Measurements from ENCODE around the gene FMN2.
"Not testable (repeated sequence)": the region's sequence is repeated elsewhere in the genome, so short reads cannot be mapped to it uniquely, and the experiment has no call there.

Gene FMN2

DNA sequence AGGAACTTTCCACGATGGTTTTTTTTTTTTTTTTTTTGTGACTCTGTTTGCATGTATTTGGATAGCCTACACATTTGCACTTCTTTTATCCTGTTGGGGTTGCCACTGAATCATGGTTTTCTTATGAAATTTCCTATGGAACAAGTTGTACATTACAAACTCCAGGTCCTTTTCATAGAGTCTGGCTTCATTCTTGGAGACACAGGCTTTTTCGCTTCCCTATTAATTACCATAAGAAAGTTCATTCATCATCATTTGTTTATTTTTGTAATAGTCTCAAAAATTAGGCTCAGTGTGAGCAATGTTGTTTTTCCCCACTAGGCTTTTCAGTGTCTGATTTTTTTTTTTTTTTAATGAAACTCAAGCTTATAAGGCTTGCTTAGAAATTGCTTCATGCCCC lies 179.4 kb downstream of the FMN2 start:
- DNase-seq = no peak

DNA sequence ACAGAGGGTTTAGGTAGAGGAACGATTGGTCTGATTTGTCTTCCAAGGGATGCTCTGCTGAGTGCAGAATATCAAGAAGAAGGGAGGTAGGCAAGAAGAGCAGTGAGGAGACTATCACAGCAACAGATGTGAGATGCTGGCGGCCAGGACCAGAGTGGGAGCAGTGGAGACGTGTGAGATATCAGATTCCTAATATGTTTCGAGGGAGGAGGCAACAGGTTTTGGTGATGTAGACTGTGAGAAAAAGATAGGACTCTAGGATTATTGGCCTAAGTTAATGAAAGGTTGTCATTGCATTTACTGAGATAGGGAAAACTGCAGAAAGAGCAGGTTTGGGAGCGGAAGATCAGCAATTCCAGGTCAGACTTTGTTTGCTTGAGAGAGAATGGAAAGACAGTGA lies 182.9 kb downstream of the FMN2 start:
- DNase-seq = no peak

DNA sequence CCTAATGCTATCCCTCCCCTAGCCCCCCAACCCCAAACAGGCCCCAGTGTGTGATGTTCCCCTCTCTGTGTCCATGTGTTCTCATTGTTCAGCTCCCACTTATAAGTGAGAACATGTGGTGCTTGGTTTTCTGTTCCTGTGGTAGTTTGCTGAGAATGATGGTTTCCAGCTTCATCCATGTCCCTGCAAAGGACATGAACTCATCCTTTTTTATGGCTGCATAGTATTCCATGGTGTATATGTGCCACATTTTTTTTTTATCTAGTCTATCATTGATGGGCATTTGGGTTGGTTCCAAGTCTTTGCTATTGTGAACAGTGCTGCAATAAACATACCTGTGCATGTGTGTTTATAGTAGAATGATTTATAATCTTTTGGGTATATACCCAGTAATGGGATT lies 183.5 kb downstream of the FMN2 start:
- DNase-seq = not testable (repeated sequence)

DNA sequence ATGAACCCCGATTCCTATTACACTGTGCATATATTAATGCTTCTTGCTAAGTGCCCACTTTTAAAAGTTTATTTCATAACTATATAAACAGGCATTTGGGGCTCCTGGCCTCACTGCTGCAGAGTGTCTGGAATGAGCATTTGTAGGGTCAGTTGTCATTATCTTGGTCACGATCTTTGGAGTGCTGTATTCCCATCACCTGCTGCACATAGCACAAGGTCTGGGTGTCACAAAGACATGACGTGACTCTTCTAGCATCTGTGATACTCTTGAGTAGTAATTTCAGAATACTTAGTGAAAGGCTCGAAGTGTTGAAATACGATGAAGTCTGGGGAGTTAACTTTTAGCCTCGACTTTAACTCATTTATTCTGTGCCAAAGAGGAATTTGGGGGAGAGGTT lies 186.4 kb downstream of the FMN2 start:
- DNase-seq = no peak

DNA sequence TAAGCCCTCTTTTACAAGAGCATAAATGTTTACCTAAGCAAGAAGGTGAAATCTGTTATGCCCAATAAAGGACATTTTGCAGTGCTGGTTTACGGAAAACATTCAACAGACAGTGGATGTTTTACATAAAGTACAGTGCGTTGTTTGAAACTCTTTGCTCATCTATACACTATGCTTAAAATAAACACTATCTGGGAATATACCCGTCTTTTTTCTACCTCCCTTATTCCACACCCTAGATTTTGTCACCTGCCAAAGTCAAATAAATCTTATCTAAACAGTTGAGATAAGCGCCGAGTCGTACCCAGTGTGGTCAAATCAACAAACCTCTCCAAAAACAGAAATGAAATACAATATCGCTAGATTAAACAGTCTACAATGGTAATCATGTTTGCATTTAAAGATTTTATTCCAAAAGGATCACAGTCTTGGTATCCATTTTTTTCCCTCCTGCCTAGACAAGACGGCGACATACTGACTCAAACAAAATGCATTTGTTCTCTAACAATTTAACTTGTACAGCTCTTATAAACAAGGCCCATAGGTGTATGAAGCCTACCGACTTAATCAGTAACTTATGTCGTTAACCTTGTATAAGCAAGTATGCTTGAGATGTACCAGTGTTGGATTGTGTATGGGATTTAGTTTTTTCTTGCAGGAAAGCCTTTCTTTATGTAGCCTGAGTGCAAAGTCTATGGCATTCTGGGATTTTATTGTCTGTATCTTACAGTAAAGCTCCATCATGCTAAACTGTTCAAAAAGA lies 189.1 kb downstream of the FMN2 start:
- no peak for DNase-seq

DNA sequence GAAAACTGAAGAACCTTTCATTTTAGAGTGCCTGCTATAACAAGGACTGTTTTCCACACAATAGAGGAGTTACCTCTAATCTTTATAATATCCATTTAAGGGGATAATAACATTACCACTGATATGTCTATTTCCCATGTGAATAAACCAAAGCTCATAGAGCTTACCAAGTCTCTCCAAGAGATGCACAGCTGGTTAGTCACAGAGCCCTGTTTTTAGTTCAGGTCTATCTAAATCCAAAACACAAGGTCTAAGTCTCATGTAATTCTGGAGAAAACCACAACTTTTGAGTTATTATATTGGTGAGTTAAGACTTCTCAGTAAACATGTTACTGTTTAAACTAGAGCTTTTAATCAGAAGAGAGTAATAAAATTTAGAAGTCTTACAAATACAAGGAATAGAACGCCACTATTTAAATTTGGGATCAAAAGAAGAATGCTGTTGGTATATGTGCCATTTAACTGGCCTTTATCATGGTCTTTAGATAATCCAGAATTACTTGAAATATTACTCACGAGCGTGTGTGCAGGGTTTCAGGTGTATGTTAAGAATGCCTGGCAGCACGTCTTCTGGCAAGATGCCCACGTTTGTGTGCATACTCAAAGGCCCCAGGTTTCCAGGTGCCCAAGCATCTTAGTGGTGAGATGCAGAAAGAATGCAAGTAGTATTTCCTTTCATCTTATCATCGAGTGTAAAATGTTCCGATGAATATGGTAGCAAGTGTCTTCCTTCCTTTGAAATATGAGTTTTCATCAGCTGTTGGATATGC lies 190.6 kb downstream of the FMN2 start:
- DNase-seq = no peak

DNA sequence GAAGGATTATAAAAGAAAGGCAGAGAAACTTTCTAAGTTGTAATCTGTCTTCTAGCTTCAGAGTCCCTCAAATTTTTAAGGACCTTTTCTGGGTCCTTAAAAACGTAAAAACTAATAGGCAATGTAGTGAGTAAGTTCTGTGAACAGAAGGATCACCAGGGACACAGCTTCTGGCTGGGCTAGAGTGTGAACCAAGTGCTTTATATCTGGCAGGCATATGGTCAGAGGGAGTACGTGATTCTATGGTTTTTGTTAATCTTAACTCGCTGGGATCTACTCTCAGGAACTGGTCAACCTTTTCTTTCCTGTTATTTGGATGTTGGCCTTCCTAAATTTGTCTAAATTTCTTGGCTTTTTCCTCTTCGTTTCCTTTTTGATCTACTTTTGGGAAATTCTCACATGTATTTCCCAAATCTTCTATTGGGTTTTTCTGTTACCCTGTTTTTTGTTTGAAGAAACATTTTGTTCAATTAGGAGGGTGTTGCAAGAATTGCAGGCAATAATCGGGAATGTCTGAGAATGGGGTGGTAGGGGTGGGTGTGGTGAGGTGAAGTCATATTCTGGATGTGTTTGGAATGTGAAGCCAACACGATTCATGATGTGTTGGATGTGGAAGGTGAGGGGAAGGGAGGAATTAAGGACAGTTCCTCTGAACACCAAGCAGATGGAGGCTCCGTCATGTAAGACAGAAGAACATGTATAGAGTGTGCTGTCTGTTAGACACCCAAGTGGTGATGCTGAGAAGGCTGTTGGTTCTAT lies 193.2 kb downstream of the FMN2 start:
- DNase-seq = no peak

DNA sequence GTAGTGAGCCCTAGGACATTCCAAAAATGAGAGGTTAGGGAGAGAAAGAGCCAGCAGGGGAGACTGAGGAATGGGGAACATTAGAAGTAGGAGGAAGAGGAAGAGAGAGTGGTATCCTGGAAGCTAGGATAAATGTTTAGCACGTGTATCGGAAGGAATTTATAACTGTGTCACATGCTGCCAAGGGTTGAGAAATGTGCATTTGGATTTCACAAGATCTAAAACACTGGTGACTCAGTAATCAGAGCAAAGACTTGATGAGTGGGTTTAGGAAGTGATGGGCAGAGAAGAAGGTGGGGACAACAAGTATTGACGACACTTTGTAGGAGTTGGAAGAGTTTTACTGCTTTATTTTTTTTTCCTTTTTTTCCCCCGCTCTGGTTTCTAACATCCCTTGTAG lies 193.9 kb downstream of the FMN2 start:
- no peak for DNase-seq

DNA sequence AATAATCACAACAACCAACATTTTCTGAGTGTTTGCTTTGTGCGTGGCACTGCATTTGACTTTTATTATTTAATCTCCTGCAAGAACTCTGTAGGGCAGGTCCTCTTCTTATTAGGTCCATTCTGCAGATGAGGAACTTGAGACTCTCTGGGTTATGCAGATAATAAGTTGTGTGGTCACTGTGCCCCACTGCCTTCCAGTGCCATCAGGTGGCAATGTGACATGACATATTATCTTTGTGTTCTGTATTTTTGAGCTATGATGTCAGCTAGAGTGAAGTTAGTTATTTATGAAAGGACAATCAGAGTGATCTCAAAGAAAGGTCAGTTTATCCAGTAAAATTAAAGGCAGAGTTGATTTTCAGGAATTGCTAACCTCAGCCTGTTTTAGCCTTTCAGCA lies 196.0 kb downstream of the FMN2 start:
- DNase-seq = no peak

DNA sequence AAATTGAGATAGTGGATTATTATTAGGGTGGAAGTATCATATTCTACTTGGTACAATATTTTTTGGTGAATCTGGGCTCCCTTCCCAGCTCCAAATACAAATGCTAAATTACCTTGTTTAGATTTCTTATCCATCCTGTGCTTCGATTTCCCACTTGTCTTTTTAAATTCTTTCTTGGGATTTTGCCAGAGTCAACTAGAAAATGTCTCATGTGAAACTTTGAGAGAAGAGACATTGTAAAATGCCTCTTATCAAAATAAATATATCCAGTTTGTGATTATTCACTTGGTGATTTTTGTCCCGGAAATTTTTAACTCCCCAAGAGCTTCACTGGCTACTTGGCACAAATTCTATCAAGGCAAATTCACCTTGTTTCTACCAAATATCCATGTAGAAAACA lies 202.0 kb downstream of the FMN2 start:
- no peak for DNase-seq

DNA sequence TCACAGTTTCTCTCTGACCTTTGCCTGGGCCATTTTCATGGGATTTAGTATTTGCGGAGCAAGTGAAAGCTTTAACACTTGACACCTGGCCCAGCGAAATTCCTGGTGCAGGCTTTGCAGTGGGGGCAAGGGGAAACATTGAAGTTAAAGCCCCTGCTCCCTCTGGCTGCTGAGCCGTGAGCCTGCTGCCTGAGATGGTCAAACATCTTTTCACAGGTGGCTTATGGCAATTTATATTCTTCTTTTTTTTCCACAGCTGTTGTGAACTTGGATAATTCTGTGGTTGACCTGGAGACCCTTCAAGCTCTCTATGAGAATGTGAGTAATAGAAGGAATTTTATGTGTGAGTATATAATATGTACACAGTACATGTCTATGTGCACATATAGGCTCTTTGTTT lies 202.9 kb downstream of the FMN2 start:
- no peak for DNase-seq

DNA sequence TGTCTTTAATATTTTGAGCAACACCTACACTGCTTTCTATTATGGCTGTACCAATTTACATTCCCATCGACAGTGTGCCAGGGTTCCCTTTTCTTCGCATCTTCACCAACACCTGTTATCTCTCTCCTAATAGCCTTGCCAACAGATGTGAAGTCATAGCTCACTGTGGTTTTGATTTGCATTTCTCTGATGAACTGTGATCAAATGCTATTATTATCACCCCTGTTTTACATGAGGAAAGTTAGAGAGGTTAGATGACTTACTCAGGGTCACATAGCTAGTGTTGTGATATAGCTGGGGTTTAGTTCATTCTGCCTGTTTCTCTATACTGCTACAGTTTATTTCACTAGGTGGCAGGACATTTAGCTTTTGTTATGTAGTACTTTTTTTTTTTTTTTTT lies 204.1 kb downstream of the FMN2 start:
- no peak for DNase-seq

DNA sequence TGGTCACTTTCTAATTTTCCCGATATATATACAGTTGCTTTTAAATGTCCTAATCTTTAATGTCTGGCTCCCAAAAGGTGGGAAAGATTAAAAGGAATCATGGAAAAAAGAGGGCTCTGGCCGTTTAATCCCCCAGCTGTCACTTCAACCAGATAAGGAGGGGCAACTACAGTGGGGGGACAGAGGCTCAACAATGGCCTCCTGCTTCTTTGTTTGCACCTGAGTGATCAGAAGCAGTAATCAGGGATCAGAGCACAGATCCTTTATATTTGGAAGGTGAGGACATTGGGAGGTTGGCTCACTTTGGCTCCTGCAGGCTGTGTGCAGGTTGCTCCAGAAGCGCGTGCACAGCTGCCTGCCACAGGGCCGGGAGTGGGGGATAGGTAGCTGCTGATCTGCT lies 212.8 kb downstream of the FMN2 start:
- DNase-seq = no peak

DNA sequence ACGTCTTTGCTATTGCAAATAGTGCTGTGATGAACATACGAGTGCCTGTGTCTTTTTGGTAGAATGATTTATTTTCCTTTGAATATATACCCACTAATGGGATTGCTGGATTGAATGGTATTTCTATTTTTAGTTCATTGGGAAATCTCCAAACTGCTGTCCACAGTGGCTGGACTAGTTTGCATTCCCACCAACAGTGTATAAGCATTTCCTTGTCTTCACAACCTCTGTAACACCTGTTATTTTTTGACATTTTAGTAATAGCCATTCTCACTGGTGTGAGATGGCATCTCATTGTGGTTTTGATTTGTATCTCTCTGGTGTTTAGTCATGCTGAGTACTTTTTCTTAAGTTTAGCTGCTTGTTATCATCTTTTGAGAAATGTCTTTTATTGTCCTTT lies 215.0 kb downstream of the FMN2 start:
- DNase-seq = no peak

DNA sequence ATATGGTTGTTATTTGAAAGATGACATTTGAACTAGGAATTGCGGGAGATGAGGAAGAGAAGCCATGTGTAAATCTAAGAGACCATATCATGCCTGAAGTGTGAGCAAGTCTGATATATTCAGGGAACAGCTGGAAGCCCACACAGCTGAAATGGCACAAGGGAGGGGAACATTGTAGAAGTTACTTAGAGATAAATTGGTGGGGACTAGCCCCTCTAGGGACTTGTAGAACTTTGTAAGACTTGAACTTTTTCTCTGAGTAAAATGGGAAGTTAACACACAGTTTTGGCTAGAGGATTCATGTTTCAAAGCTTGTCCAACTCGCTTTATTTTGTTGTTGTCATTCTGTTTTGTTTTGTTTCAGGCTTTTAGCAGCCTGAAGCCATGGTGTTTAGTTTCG lies 216.4 kb downstream of the FMN2 start:
- no peak for DNase-seq

DNA sequence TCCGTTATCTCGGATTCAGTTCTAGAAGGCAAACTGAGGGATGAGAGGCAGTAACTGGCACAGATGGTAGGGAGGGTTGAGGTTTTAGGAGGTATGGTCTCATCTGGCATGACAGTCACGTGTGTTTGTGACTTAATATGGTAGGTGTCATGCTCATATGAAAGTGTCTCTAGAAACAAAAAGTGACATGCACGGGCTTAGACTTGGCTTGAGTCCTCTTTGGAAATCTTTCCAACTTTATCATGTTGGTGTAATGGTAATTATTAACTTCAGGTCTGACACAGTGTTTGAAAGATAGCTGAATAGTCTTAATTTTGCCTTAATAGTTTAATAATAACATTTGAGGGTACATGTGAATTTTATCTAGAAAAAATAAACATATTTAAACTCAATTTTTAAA lies 218.1 kb downstream of the FMN2 start:
- DNase-seq = no peak

DNA sequence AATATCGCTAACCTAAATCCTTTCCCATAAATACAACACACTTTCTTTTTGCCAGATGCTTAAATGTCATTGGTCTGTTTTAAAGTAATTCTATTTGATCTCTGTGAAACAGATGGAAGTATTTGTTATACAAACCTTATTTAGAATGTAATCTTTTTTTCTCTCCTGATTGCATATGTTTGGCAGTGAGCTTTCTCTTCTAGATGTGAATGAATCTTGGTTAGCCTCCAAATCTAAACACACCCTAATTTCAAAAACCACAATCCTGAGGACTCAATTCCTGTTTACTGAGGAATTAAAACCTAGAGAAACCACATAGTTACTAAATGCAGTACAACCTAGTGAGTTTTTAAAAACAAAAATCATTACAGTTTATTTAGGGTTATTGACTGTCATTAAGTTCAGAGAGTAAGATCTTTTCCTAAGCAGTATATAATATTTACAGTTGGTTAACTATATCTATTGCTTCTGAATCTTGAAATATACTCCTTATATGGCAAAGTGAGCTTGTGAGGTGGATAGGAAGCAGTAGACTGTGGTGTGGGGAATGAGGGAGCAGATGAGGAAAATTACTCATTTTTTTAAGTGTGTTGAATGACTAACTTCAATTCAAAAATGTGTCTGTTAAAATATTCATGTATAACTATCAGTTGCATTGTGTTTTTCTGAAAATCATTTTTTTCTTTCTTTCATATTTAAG lies 218.7 kb downstream of the FMN2 start:
- DNase-seq = no peak

DNA sequence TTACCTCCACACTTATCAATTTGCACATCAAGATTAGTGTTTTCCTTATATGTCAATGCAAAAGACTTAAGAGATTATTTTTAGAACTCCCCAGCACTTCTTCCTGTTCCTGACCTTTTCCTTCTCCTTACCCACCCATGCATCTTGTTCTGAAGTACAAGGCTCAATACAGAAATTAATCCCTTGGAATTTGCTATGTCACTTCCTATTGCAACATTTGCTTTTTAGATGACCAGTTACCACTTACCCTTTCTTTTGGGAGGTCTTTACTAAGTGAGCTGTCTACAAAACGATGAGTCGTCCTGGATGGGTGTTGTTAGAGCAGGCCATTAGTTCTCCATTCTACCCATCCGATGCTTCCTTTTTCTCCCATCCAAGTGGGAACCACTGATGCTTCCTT lies 221.2 kb downstream of the FMN2 start:
- DNase-seq = no peak

DNA sequence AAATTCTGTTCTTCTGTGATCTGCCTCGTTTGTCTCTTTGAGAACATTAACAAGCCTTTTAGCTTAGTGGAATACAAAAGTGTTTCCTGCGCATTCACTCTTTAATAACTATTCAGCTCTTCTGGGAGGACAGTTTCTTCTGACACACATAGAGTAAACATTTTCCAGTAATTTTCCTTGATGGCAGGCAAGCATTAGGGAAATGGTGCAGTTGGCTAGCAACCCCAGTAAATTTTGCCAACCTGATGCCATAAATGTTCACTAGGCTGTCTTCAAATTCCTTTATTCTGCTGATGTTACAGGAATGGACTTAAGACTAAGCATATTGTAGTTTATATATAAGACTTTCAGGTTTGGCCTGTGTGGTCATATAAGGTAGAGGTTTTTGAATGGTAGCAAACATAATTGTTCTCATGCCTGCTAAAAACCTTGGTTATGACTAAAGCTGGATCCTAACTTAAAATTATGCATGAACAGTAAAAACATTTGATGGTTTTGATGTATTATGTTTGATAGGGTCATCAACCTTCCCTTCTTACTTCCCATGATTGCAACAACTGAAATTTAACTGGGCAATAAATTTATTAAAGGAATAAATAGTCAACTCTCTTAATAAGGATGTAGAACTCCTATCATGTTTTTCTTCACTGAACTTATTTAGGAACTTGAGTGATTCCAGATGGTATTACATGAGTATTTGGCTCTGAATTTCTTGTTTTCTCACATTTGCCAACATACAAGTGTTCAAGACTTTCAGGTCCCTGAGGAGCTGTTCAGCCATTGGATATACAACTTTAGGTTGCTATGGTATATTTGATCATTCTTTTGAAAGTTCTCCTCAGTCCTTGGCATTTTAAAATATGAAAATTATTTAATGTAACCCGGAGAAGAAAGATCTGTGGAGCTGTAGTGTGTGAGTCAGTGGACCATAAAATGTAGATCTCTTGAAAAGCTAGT lies 223.4 kb downstream of the FMN2 start:
- DNase-seq = no peak

DNA sequence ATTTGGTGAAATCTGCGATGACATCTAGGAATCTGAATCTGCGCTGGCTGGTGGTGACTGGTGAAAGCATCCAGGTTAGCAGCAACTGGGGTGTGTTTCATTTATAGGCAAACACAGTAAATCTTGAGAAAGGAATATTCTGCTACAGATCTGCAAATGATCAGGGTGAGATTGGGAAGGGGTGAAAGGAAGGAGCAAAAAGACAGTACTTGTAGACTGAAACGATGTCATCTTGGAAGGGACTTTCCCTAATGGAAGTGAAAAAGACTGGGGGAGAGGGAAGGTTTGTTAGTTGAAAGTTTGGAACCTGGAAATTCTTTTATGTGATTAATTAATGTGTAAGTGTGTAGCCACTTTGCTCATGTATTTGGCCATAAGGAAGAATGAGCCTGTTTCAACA lies 228.3 kb downstream of the FMN2 start:
- DNase-seq = no peak

DNA sequence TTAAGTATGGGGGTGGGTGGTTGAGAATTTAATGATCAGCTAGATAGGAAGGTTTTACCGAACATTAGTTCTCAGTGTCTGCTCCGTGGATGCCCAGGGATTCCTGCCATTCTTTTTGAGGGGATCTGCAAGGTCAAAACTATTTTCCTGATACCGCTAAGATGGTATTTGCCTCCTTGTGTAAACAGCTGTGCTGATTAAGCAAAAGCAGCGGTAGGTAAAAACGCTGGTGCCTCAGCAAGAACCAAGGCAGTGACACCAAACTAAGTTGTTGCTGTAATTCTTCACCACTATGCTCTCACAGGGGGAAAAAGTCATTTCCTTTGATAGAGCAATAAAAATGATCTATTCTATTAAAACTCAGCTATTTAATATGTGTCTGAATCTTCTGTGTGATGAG lies 229.0 kb downstream of the FMN2 start:
- no peak for DNase-seq

DNA sequence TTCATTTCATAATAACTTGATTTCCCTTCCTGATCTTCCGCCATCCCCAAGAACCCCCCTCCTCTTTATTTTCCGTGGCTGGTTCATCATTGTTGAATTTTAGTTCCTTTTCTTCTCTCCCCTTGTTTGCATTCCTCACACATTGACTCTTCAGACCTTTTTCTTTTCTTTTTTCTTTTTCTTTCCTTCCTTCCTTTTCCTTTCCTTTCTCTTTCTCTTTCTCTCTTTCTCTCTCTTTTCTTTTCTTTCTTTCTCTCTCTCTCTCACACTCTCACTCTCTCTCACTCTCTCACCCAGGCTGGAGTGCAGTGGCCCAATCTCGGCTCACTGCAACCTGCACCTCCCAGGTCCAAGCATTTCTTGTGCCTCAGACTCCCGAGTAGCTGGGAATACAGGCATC lies 231.3 kb downstream of the FMN2 start:
- DNase-seq = no peak

All from NCI-H1048 (cell line).